HepG2 (cell line): ENCODE measurements around the gene RNU2-63P. TPM values are rescaled to one million over a fixed set of nuclear protein-coding genes. Genes with fewer than 3 reads are reported as not detected.

Source experiments
- ELF3 ChIP-seq: IDR thresholded peaks from 2 replicates; pipeline ENCODE4 v1.6.1; 2016; ENCODE audit warnings: missing genetic modification reagents, missing compliant biosample characterization
- ETV6 ChIP-seq: sonication (generic); formaldehyde crosslinking; conservative IDR thresholded peaks from 2 replicates; pipeline ENCODE4 v1.4.0; 2020; ENCODE audit warnings: missing genetic modification reagents
- LCORL ChIP-seq, 2 experiments: fragments of 450-650 bp in 1 of 2; sonication (generic) in 1 of 2; formaldehyde crosslinking in 1 of 2; IDR thresholded peaks; 2 replicates each; pipeline versions ENCODE4 v1.5.0 to v1.6.1; 2017 to 2020; ENCODE audit warnings: antibody characterized with exemption in 1 of 2, missing genetic modification reagents in 1 of 2
- MATR3 ChIP-seq: sonication (generic); formaldehyde crosslinking; IDR thresholded peaks from 2 replicates; pipeline ENCODE4 v1.4.0; 2020; ENCODE audit warnings: missing genetic modification reagents
- NFE2 ChIP-seq: sonication (generic); formaldehyde crosslinking; IDR thresholded peaks from 2 replicates; pipeline ENCODE4 v1.4.0; 2020; ENCODE audit warnings: missing genetic modification reagents
- NONO ChIP-seq, 2 experiments: fragments of 450-650 bp in 1 of 2; sonication (generic) in 1 of 2; formaldehyde crosslinking in 1 of 2; IDR thresholded peaks in 1 of 2; conservative IDR thresholded peaks in 1 of 2; 2 replicates each; pipeline versions ENCODE4 v1.6.1 to v1.8.0; 2017 to 2022; ENCODE audit warnings: mild to moderate bottlenecking in 1 of 2, missing genetic modification reagents in 1 of 2, moderate library complexity in 1 of 2
- SAP130 ChIP-seq: IDR thresholded peaks from 2 replicates; pipeline ENCODE4 v1.6.1; 2016; ENCODE audit warnings: low read depth
- SOX13 ChIP-seq, 3 experiments: fragments of 450-650 bp in 1 of 3; sonication (generic) in 1 of 3; formaldehyde crosslinking in 1 of 3; IDR thresholded peaks in 2 of 3; conservative IDR thresholded peaks in 1 of 3; 2 replicates each; pipeline versions ENCODE4 v1.5.0 to v1.6.1; 2016 to 2020; ENCODE audit warnings: antibody characterized with exemption in 1 of 3, mild to moderate bottlenecking in 1 of 3, missing compliant biosample characterization in 1 of 3, missing genetic modification reagents in 1 of 3, moderate library complexity in 1 of 3
- TEAD3 ChIP-seq: optimal IDR thresholded peaks from 2 replicates; pipeline ENCODE3; 2016; ENCODE audit warnings: borderline replicate concordance
- ZFP91 ChIP-seq: sonication (generic); formaldehyde crosslinking; IDR thresholded peaks from 2 replicates; pipeline ENCODE4 v1.9.0; 2022; ENCODE audit warnings: missing genetic modification reagents, mild to moderate bottlenecking, borderline replicate concordance
- ZNF574 ChIP-seq: sonication (generic); formaldehyde crosslinking; IDR thresholded peaks from 2 replicates; pipeline ENCODE4 v1.4.0; 2020; ENCODE audit warnings: missing genetic modification reagents
- ZNF605 ChIP-seq: sonication (generic); formaldehyde crosslinking; IDR thresholded peaks from 2 replicates; pipeline ENCODE4 v1.8.0; 2022; ENCODE audit warnings: mild to moderate bottlenecking, missing genetic modification reagents
- ZNF709 ChIP-seq: sonication (generic); formaldehyde crosslinking; IDR thresholded peaks from 2 replicates; pipeline ENCODE4 v1.5.0; 2020; ENCODE audit warnings: mild to moderate bottlenecking, missing genetic modification reagents
- ZNF784 ChIP-seq: sonication (generic); formaldehyde crosslinking; IDR thresholded peaks from 2 replicates; pipeline ENCODE4 v1.5.1; 2020; ENCODE audit warnings: missing genetic modification reagents, mild to moderate bottlenecking, borderline replicate concordance
- polyA plus RNA-seq, 8 experiments: library from polyadenylated mRNA; depleted of rRNA in 3 of 8; stranded (reverse) in 7 of 8; unstranded in 1 of 8; fragments of >200 nt; fragmentation: Illumina TruSeq in 4 of 8; extraction: Trizol in 4 of 8; gene quantifications; 2 replicates each; pipeline versions ENCODE4 v1.2.1 to v1.2.3, GENCODE V29; 2011 to 2016; ENCODE audit warnings: low read depth in 4 of 8, missing spikeins in 1 of 8, mixed read lengths in 1 of 8; ENCODE audit not compliant: insufficient read depth in 1 of 8
- total RNA-seq, 5 experiments: library from RNA; depleted of rRNA; stranded (reverse); fragments of >200 nt; fragmentation: Illumina TruSeq; extraction: Trizol; gene quantifications; 2 replicates each; pipeline ENCODE4 v1.2.3, GENCODE V29; 2016; ENCODE audit warnings: low read depth in 1 of 5
- TF ChIP-seq, protein P1 (sequence below): IDR thresholded peaks from 2 replicates; pipeline ENCODE4 v1.6.1; 2016; ENCODE audit warnings: low read depth
- TF ChIP-seq, protein P2 (sequence below): sonication (generic); formaldehyde crosslinking; conservative IDR thresholded peaks from 2 replicates; pipeline ENCODE4 v1.4.0; 2020; ENCODE audit warnings: mild to moderate bottlenecking, missing genetic modification reagents, moderate library complexity

RNU2-63P gene
- total and polyA plus RNA-seq, 2 of the 13 experiments (the other 11 are each of a cell fraction or from before 2014, with no cell fraction given) = 6.8 TPM; not detected in 1

DNA sequence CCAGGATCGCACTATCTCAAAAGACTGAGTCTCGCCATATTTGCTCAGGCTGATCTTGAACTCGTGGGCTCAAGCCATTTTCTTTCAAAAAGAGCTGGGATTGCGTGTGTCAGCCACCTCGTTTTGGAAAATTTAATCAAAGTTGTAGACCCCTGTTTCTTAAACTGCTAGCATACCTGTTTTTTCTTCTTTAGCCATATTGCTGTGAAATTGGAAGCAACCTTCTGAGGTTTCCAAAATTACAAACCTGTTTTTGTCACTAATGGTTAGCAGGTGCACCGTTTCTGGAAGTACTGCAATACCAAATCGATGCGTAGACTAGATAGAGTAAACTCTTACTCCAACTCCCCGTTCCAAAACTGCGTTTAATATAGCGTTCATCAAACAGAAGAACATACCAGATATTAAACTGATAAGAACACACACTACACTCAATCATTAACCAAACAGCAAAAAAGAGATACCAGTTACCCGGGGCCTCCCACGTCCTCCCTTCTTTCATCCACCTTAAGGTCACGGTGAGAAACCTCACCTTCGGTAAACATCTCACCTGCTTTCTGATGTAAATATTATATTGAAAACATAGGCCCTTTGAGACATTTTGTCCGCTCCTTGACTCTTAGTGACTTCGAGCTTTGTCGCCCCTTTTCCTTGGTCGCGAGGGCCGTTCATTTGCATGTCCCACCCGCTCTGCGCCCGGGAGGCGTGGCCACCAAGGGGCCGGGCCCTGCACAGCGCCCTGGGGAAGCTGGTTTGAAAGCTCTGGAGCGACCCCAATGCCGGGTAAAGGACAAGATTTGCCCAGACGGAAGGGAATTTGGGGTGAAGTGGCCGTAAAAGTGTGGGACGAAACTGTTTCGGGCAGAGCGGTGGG lies at the start of gene RNU2-63P (continued):
- TF ChIP-seq ZNF784 (CRISPR knock-in tag) (peak; percentile 39; the same call in 1 of the 2 replicates), ZNF605 (CRISPR knock-in tag) (peak; percentile 75; the same call in 1 of the 2 replicates), TEAD3 (CRISPR knock-in tag) (peak; percentile 11), LCORL (IDR thresholded peaks at IDR 0.05) (no peak), LCORL (CRISPR knock-in tag; IDR thresholded peaks at IDR 0.05) (peak; percentile 48; the same call in 1 of the 2 replicates), ZNF709 (CRISPR knock-in tag) (peak; percentile 87; the same call in 1 of the 2 replicates), ELF3 (CRISPR knock-in tag) (peak; percentile 56), ZFP91 (peak; percentile 76; the same call in 1 of the 2 replicates), SAP130 (CRISPR knock-in tag) (peak; percentile 64), NONO (IDR thresholded peaks at IDR 0.05) (peak; percentile 81; the same call in 1 of the 2 replicates), NONO (CRISPR knock-in tag; conservative IDR thresholded peaks at IDR 0.05) (peak; percentile 93), ETV6 (no peak), NFE2 (CRISPR knock-in tag) (no peak; the same call in 1 of the 2 replicates), SOX13 (IDR thresholded peaks at IDR 0.05) (peak; percentile 86; the same call in 1 of the 2 replicates), SOX13 (CRISPR knock-in tag; conservative IDR thresholded peaks at IDR 0.05 in 1 of 2, IDR thresholded peaks at IDR 0.05 in 1 of 2) (peak; percentile 21 to 99; a peak in 2 of 4 replicates), ZNF574 (CRISPR knock-in tag) (peak; percentile 74), MATR3 (CRISPR knock-in tag) (no peak)
- TF ChIP-seq, protein P1, sequence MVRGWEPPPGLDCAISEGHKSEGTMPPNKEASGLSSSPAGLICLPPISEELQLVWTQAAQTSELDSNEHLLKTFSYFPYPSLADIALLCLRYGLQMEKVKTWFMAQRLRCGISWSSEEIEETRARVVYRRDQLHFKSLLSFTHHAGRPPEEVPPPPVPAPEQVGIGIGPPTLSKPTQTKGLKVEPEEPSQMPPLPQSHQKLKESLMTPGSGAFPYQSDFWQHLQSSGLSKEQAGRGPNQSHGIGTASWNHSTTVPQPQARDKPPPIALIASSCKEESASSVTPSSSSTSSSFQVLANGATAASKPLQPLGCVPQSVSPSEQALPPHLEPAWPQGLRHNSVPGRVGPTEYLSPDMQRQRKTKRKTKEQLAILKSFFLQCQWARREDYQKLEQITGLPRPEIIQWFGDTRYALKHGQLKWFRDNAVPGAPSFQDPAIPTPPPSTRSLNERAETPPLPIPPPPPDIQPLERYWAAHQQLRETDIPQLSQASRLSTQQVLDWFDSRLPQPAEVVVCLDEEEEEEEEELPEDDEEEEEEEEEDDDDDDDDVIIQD = no peak
- TF ChIP-seq, protein P2, sequence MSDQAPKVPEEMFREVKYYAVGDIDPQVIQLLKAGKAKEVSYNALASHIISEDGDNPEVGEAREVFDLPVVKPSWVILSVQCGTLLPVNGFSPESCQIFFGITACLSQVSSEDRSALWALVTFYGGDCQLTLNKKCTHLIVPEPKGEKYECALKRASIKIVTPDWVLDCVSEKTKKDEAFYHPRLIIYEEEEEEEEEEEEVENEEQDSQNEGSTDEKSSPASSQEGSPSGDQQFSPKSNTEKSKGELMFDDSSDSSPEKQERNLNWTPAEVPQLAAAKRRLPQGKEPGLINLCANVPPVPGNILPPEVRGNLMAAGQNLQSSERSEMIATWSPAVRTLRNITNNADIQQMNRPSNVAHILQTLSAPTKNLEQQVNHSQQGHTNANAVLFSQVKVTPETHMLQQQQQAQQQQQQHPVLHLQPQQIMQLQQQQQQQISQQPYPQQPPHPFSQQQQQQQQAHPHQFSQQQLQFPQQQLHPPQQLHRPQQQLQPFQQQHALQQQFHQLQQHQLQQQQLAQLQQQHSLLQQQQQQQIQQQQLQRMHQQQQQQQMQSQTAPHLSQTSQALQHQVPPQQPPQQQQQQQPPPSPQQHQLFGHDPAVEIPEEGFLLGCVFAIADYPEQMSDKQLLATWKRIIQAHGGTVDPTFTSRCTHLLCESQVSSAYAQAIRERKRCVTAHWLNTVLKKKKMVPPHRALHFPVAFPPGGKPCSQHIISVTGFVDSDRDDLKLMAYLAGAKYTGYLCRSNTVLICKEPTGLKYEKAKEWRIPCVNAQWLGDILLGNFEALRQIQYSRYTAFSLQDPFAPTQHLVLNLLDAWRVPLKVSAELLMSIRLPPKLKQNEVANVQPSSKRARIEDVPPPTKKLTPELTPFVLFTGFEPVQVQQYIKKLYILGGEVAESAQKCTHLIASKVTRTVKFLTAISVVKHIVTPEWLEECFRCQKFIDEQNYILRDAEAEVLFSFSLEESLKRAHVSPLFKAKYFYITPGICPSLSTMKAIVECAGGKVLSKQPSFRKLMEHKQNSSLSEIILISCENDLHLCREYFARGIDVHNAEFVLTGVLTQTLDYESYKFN (CRISPR knock-in tag) = peak; percentile 30; the same call in 1 of the 2 replicates
